Head of caudate nucleus (tissue), 42 donors: ENCODE results near the gene VKORC1L1.
"Not testable (repeated sequence)": the region's sequence is repeated elsewhere in the genome, so short reads cannot be mapped to it uniquely, and the experiment has no call there.

Experiments
- DNase-seq, 42 donors: peaks; one replicate each; pipeline versions ENCODE4 v3.0.0 to v3.0.0-alpha.2; 2020 to 2021; ENCODE audit warnings: mixed read lengths in 7 of 42
- intact Hi-C: fragments of 100-400 bp; cut with DNase I; formaldehyde crosslinking; loops from one replicate; pipeline ENCODE4 v1.15.0; 2022

VKORC1L1 gene

GRCh38 chr7:65968256-65969185 is 95.6 kb downstream of the VKORC1L1 start:
- DNase-seq, result peak in 1 of 42 donors; percentile 18
- intact Hi-C loops, result loop anchor here (10.0 kb wide), 1 partner anchor 224 kb away; no protein-coding TSS in a partner anchor

- intact Hi-C loops, result no loop called here
- DNase-seq, result peak in 3 of 42 donors; percentile 5 to 23 (median 14)
Measured at GRCh38 chr7:65971021-65971420, 98.1 kb downstream of the VKORC1L1 start.

- peak in 1 of 42 donors; percentile 2 for DNase-seq
- intact Hi-C loops, result no loop called here
Measured at GRCh38 chr7:65972976-65973375, 100.1 kb downstream of the VKORC1L1 start.

GRCh38 chr7:65974191-65974801 is 101.4 kb downstream of the VKORC1L1 start:
- intact Hi-C loops, result no loop called here
- peak in 1 of 42 donors; percentile 22 for DNase-seq

GRCh38 chr7:65974876-65975275 is 102.0 kb downstream of the VKORC1L1 start:
- intact Hi-C loops, result no loop called here
- no peak for DNase-seq

GRCh38 chr7:65975814-65976445 is 103.1 kb downstream of the VKORC1L1 start:
- peak in 1 of 42 donors; percentile 24 for DNase-seq
- intact Hi-C loops, result no loop called here

GRCh38 chr7:65976659-65977196 is 103.9 kb downstream of the VKORC1L1 start:
- intact Hi-C loops, result no loop called here
- DNase-seq, result no peak

- intact Hi-C loops, result no loop called here
- DNase-seq, result no peak
Measured at GRCh38 chr7:65978891-65979582, 106.2 kb downstream of the VKORC1L1 start.

GRCh38 chr7:65979583-65980477 is 107.0 kb downstream of the VKORC1L1 start:
- intact Hi-C loops, result loop anchor here (5.0 kb wide), 1 partner anchor 108 kb away; the partner anchor contains the start of gene VKORC1L1
- peak in 1 of 42 donors; percentile 0 for DNase-seq

GRCh38 chr7:65980478-65981250 is 107.8 kb downstream of the VKORC1L1 start:
- peak in 25 of 42 donors; percentile 13 to 61 (median 30) for DNase-seq
- intact Hi-C loops, result loop anchor here (5.0 kb wide), 1 partner anchor 108 kb away; the partner anchor contains the start of gene VKORC1L1

- peak; percentile 88 to 98 (median 95) for DNase-seq
- intact Hi-C loops, result loop anchor here (5.0 kb wide), 1 partner anchor 110 kb away; the partner anchor contains the start of gene VKORC1L1
Measured at GRCh38 chr7:65981965-65982792, 109.3 kb downstream of the VKORC1L1 start, which contains the start of gene GUSB. TSS of gene GUSB (minus strand) at chr7:65982213. CDS start at chr7:65982183, 30 bp downstream.

- peak in 1 of 42 donors; percentile 18 for DNase-seq
- intact Hi-C loops, result loop anchor here (5.0 kb wide), 1 partner anchor 112 kb away; the partner anchor contains the start of gene VKORC1L1
Measured at GRCh38 chr7:65983965-65984658, 111.2 kb downstream of the VKORC1L1 start.

GRCh38 chr7:65988084-65988483 is 115.2 kb downstream of the VKORC1L1 start:
- intact Hi-C loops, result no loop called here
- DNase-seq, result no peak

GRCh38 chr7:65988503-65988902 is 115.6 kb downstream of the VKORC1L1 start:
- intact Hi-C loops, DNase-seq: not testable (repeated sequence)

GRCh38 chr7:65989694-65990080 is 116.8 kb downstream of the VKORC1L1 start:
- intact Hi-C loops, result no loop called here
- DNase-seq, result no peak
